GM20431 (cell line): Measurements from ENCODE around the gene LSR.
"Not testable (repeated sequence)": the region's sequence is repeated elsewhere in the genome, so short reads cannot be mapped to it uniquely, and the experiment has no call there.

Experiments
- in situ Hi-C: fragments of 300-500 bp; cut with MseI, MboI; formaldehyde crosslinking; loops from one replicate; pipeline ENCODE4 v1.15.0; 2020; ENCODE audit warnings: low sequenced_read_pairs; ENCODE audit not compliant: unreplicated experiment

The LSR gene

GRCh38 chr19:35216833-35217648 is 31.8 kb upstream of the LSR start:
- in situ Hi-C loops: no loop called here

- in situ Hi-C loops: no loop called here
These were observed 31.2 kb upstream of the LSR start for GRCh38 chr19:35217649-35217990.

GRCh38 chr19:35219008-35219407 is 29.8 kb upstream of the LSR start:
- in situ Hi-C loops: no loop called here

- in situ Hi-C loops: no loop called here
These were observed 28.4 kb upstream of the LSR start for GRCh38 chr19:35220315-35220921.

DNA sequence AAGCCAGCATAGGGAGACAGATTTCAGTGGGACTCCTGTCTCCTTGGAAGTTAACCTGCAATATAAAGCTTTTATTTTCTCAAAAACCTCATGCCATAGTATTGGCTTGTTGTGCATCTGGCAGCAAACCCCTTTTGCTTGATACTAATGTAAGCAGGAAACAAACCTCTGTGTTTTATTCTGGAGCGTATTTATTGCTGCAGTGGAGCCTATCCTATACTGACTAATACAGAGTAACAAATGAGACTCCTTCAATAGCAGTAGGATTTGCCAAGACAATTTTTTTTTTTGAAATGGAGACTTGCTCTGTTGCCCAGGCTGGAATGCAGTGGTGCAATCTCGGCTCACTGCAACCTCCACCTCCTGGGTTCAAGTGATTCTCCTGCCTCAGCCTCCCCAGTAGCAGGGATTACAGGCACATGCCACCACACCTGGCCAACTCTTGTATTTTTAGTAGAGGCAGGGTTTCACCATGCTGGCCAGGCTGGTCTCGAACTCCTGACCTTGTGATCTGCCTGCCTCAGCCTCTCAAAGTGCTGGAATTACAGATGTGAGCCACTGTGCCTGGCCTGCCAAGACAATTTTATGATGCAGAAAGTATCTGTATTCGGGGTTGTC is 27.7 kb upstream of the LSR start:
- in situ Hi-C loops: not testable (repeated sequence)

GRCh38 chr19:35222373-35223015 is 26.3 kb upstream of the LSR start:
- in situ Hi-C loops: no loop called here

- in situ Hi-C loops: no loop called here
These were observed 25.6 kb upstream of the LSR start for GRCh38 chr19:35223084-35223790.

DNA sequence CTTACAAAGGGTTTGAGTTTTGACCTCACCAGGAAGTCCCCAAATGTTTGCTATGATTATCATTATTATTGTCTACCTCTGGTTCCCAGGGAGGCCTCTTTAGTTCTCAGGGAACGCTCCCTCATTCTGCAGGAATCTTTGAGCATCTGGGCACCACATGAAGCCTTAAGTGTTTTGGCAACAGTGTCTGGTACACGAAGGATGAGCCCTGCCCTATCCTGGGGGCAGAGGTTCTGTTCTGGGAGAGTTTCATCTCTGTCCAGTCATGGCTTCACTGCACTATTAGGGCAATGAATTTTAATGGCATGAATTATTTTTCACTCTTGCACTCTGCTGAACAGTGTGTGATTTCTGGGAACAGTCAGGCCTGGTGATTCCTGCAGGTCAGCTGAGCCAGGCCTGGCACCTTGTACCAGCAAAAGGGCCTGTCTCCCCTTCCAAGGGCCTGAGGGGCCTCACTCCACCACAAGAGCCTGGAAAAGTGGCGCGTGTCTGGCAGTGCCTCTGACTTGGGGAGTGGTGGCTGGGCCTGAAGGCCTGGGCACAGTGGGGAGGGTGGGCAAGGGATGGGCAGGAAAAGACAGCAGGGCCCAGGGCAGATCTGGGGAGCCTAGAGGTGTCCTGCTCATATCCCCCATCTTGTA is 24.8 kb upstream of the LSR start:
- in situ Hi-C loops: no loop called here

DNA sequence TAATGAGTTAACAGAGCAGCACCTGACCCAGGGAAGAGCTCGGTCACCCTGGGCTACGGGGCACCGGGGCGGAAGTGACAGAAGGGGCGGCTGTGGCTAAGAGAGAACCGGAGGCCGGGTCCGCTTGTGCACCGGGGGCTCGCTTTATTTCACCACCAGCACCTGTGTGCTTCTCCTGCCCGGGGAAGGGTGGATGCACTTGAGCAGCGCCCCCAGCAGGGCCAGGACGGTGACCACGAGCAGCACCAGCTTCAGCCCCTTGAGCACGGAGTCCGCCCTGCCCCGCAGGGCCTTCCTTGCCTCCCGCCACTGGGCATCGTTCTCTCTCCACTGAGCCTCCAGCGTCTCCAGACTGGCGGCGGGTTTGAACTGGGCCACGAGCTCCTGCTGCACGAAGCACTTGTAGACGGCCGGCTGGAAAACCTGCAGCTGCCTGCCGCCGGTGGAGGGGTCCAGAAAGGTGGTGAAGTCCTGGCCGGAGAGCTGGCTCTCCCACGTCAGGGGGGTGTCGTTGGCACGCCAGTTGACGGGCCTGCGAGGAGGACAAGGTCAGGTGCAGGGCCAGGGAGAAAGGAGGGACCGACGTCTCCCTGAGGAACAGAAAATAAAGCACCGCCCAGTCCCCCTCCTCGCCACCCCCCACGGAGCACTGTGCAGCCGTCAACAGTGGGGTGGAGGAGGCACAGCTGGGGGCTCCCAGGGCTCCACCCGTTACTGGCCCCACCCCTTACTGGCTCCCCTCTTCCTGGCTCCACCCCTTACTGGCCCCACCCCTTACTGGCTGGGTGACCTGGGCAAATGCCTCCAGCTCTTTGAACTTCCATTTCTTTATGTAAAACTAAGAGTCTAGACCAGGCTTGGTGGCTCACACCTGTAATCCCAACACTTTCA is 23.9 kb upstream of the LSR start:
- in situ Hi-C loops: no loop called here

DNA sequence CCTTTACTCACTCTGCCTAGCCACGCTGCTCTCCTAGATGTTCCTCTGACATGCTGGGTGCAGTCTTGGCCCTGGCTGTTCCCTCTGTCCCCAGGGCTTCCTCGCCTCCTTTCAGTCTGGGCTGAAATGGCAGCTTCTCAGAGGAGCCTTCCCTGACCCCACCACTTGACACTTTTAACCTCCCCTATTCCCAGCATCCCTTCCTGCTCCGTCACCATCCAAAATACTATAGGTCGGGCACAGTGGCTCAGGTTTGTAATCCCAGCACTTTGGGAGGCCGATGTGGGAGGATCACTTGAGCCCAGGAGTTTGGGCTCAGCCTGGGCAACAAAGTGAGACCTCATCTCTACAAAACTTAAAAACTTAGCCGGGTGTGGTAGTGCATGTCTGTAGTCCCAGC is 22.9 kb upstream of the LSR start:
- in situ Hi-C loops: no loop called here

DNA sequence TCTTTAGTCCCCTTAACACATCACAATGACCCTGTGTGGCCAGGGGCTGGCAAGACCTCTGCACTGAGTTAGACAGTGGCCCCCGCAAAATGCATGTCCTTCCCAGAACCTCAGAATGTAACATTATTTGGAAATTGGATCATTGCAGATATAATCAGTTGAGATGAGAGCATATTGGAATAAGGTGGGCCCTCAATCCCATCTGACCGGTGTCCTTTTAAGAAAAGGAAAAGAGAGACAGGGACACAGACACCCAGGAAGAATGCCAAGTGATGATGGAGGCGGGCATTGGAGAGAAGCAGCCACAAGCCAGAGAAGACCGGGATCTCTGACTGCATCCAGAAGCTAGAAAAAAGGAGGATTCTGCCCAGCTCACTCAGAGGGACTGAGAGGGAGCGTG is 22.1 kb upstream of the LSR start:
- in situ Hi-C loops: no loop called here

GRCh38 chr19:35228177-35228930 is 20.4 kb upstream of the LSR start, which contains the start of gene FAM187B:
FAM187B (minus strand) TSS chr19:35228739; CDS start chr19:35228680, 59 bp downstream.
- in situ Hi-C loops: no loop called here

DNA sequence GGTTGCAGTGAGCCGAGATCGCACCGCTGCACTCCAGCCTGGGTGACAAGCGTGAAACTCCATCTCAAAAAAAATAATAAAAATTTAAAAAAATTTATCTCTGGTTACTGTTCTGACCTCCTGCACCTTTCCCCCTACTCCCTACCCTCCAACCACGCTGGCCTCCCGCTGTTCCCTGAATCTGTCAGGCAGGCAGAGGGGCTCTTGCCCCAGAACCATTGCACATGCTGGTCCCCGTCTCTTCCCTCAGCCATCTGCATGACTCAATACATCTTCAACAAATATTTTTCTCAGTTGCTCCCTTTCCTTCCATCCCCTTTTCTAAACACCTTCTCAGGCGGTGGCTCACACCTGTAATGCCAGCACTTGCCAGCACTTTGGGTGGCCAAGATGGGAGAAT is 19.2 kb upstream of the LSR start:
- in situ Hi-C loops: no loop called here

- in situ Hi-C loops: no loop called here
These were observed 16.7 kb upstream of the LSR start for GRCh38 chr19:35231956-35232645.

GRCh38 chr19:35232912-35233311 is 15.9 kb upstream of the LSR start:
- in situ Hi-C loops: no loop called here

DNA sequence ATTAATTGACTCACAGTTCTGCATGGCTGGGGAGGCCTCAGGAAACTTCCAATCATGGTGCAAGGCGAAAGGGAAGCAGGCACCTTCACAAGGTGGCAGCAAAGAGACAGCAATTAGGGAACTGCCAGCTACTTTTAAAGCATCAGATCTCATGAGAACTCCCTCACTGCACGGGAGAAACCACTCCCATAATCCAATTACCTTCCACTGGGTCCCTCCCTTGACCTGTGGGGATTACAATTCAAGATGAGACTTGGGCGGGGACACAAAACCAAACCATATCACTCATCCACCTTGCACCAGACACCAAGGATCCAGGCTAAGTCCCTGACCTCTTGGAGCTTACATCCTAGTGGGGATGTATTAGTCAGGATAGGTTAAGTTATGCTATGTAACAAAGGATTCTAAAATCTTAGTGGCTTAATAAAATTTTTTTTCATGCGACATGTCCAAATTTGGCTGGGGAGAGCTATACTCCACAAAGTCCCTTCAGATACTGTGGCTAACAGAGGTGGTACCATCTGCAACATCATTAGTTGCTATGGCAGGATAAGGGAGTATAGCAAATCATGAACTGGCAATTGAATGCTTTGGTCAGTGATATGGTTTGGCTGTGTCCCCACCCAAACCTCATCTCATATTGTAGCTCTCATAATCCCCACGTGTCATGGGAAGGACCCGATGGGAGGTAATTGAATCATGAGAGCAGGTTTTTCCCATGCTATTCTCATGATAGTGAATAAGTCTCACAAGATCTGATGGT is 12.0 kb upstream of the LSR start:
- in situ Hi-C loops: no loop called here

- in situ Hi-C loops: not testable (repeated sequence)
These were observed 9.2 kb upstream of the LSR start for GRCh38 chr19:35239597-35239996.
